HEK293T (cell line): ENCODE measurements around the gene GNB1L.

Experiments used
- FOXA1 ChIP-seq: fragments of 450-650 bp; IDR thresholded peaks from 2 replicates; pipeline ENCODE4 v1.6.1; 2016; ENCODE audit warnings: mild to moderate bottlenecking
- L3MBTL2 ChIP-seq: fragments of 450-650 bp; conservative IDR thresholded peaks from 2 replicates; pipeline ENCODE4 v1.6.1; 2016; ENCODE audit warnings: mild to moderate bottlenecking
- NFRKB ChIP-seq: fragments of 450-650 bp; IDR thresholded peaks from 2 replicates; pipeline ENCODE4 v1.6.1; 2016; ENCODE audit warnings: mild to moderate bottlenecking, moderate library complexity
- SP1 ChIP-seq: fragments of 450-650 bp; IDR thresholded peaks from 2 replicates; pipeline ENCODE4 v1.6.1; 2017
- SUZ12 ChIP-seq: fragments of 450-650 bp; IDR thresholded peaks from 2 replicates; pipeline ENCODE4 v1.6.1; 2016; ENCODE audit warnings: mild to moderate bottlenecking
- TF ChIP-seq, protein P1 (sequence below): fragments of 450-650 bp; IDR thresholded peaks from 2 replicates; pipeline ENCODE4 v1.6.1; 2016

DNA sequence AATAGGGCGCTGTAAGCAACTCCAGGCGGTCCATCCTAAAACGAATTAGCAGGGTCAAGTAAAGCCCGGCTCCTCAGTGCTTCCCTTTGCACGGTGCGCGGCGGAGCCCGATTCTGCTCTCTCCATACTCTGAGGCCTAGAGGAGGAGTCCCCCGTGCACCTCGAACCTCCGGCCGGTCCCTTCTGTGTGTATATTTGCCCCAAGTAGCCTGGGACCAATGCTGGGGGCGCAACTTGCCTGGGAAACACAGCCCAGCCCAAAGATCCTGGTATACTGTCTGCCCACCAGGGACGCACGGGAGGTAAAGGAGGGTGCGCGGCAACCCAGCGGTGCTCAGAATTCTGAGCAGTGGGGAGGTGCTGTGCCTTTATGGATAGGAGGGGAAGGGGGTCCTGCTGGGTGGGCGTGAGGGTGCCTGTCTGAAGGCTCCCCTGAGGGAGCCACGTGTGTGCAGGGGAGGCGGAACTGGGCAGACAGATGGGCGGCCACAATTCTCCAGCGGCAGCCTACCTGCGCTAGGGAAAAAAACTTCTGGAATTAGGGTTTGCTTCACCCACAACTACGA, 98.9 kb downstream of the GNB1L start:
- TF ChIP-seq, protein P1, sequence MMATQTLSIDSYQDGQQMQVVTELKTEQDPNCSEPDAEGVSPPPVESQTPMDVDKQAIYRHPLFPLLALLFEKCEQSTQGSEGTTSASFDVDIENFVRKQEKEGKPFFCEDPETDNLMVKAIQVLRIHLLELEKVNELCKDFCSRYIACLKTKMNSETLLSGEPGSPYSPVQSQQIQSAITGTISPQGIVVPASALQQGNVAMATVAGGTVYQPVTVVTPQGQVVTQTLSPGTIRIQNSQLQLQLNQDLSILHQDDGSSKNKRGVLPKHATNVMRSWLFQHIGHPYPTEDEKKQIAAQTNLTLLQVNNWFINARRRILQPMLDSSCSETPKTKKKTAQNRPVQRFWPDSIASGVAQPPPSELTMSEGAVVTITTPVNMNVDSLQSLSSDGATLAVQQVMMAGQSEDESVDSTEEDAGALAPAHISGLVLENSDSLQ: no peak
- no peak for TF ChIP-seq SP1
- TF ChIP-seq NFRKB: no peak
- TF ChIP-seq SUZ12: no peak
- no peak for TF ChIP-seq FOXA1
- TF ChIP-seq L3MBTL2: no peak
